HG03045 (cell line): Measurements from ENCODE around the gene CDK9.
"Not testable (repeated sequence)": the region's sequence is repeated elsewhere in the genome, so short reads cannot be mapped to it uniquely, and the experiment has no call there.

Experiments used
- ATAC-seq: cut with Tn5 transposase; IDR thresholded peaks from one replicate; pipeline ENCODE4 v1.9.1; 2021; ENCODE audit warnings: mild to moderate bottlenecking, moderate library complexity; ENCODE audit not compliant: unreplicated experiment

CDK9 gene

DNA sequence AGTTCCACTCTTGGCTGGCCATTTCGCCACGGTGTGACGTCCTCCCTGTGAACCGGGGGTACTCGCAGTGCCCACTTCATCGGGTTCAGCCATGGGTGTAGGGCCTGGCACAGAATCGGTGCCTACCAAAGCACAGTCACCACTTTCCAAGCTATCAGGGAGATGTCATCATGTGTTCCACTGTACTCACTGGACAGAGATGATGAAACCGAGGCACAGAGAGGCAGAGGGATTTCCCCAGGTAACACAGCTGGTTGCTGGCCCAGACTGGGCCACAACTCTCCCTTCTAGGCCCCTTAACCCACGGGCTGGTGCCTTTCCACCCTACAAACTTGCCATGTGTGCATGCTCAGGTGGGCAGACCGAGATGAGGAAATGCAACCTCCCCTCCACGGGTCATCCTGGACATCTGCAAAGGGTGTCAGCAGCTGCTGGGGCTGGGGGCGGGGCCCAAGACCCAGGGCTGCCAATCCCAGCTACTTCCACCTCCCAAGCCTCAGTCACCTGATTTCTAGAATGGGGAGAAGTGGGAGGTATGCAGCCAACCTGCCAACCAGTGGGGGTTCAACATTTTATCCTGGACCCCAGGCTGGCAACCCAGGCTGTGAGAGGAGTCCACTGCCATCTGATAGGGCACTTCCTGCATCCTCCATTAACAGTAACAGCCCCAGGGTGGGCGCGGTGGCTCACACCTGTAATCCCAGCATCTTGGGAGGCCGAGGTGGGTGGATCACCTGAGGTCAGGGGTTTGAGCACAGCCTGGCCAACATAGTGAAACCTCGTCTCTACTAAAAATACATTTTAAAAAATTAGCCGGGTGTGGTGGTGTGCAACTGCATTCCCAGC is 6.5 kb upstream of the CDK9 start:
- ATAC-seq, result peak; percentile 48

DNA sequence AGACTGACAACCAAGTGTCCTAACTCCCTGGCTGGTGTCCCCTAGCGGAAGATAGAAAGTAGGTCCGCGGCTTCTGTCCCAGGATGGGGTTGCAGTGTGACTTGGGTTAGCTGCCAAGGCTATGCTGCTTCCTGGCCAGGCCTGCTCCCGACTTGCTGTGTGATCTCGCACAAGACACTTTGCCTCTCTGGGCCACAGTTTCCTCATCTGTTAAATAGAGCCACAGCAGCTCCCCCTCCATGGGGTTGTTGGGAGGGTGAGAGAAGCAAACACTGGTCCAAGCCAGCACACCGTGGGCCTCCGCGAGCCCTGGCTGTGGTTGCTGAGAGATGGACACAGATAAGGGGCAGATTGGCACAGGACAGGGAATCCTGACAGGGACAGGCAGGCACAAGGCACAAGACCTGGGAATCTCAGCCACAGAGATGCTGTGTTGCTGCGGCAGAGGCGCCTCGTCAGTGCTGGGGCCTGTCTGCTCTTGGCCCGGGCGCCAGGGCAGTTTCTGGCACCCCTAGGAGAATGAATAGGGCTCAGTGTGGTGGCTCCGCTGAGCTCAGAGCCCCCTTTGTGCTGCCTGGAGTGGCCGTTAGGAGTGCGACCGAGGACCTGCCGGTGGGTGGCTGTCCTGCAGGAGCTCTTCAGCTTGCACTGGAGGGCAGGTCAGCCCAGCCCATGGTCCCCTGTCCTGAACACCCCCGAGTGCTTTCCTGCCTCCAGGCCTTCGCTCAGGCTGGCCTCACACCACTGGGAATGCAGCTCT is 5.5 kb upstream of the CDK9 start:
- no peak for ATAC-seq

DNA sequence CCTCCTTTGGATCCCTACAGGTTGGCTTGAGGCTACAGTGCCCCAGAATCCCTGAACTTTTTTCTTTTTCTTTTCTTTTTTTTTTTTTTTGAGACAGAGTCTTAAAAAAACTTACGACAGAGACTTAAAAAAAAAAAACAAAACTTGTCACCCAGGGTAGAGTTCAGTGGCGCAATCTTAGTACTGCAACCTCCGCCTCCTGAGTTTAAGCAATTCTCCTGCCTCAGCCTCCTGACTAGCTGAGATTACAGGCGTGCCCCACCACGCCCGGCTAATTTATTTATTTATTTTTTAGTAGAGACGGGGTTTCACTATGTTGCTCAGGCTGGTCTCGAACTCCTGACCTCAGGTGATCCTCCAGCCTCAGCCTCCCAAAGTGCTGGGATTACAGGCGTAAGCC is 4.9 kb upstream of the CDK9 start:
- not testable (repeated sequence) for ATAC-seq

DNA sequence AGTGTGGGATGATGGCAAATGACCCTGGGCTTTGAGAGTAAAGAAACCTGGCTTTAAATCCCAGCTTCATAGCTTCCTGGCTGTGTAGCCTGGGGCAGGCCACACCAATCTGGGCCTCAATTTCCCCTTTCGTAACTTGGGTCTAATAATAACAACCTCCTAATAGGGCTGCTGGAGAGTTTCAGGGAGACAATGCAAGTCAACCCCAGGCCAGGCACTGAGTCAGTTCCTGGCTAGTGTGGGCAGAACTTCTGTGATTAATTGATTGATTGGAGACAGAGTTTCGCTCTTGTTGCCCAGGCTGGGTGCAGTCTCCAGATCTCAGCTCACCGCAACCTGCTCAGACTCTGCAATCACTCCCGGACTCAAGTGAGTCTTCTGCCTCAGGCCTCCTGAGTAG is 4.0 kb upstream of the CDK9 start:
- no peak for ATAC-seq

DNA sequence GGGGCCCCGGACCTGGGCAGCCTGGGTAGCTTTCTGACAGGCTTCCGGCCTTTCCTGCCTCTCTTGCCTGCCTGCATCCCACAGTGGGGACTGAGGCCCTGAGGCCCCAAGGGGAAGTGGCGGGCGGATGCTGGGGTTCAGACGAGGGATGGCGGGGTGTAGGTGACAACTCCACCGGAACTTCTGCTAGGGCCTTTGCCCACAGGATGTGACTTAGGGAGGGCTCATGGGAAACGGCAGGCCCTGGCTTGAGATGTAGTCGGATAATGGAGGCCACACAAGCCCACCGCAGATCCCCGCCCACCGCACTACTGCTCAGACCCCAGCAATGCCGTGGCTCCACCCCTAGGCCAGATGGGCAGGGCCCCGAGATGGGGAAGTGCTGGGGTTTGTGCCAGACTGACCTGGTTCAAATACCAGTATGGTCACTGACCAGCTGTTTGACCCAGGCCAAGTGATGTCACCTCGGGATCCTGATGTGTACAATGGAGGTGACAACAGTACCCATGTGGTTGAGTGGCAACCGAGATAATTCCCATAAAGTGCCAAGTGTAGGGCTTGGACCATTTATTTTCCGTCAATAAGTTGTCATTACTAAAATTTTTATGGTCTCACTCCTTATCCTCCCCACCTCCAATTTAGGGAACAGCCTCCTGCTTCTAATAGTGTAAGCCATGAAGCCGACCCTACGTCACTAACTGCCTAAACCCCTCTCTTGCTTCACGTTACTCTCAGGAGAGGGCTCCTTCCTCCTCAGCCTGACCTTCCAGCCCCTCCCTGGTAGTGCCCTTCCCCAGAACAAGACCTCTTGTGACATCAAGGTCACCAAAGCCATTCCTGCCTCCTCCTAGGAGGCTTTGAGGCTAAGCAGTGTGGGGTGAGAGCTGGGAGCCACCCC is 2.5 kb upstream of the CDK9 start:
- ATAC-seq, result no peak

DNA sequence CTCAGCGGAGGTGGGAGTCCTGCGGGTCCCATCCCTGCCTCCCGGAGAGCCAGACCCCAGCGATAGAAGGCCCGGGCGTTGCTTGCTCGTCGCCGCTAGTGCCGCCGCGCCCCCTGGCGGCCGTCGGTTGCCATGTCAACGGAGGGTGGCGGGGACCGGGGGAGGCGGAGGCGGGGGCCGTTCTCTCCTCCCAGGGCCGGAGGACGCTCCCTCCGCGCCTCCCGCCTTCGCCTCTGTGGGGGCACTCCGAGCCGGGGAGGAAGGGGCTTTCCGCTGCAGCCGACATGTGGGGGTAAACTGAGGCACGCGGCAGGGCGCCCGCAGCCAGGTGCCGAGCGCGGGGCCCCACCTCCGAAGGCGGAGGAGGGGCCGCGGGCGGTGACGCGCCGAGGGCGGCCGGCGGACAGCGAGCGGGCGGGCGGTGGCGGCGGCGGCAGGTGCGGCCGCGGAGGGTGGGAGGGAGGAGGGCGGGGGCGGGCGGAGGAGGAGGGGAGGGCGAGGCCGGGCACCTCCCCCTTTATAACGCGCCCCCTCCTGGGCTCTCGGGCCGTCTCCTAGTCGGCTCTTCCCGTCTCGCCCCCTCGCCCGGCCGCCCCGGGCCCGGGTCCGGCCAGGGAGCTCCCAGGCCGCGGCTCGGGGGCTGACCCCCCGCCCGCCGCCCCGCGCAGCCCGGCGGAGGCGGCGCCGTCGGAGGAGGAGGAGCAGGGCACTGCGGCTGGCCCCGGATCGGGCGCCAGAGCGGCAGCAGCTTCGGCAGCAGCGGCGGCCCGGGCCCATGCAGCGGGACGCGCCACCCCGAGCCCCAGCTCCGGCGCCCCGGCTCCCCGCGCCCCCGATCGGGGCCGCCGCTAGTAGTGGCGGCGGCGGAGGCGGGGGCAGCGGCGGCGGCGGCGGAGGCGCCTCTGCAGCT is 556 bp upstream of the CDK9 start:
- ATAC-seq, result peak; percentile 51

DNA sequence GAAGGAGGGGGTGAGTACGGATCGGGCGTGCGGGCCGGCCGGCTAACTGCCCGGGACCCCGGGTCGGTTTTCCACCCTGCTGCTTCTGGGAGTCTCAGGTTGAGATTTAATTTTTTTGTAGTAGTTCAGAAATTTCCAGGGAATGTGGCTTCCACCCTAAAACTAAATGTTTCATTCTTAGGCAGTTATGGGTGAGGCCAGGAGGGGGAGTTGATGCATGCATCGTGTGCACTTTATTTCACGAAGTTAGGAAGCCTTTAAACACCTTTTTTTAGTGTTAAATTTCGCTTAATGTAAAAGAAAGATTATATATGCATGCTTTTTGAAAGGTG is 905 bp downstream of the CDK9 start:
- no peak for ATAC-seq

DNA sequence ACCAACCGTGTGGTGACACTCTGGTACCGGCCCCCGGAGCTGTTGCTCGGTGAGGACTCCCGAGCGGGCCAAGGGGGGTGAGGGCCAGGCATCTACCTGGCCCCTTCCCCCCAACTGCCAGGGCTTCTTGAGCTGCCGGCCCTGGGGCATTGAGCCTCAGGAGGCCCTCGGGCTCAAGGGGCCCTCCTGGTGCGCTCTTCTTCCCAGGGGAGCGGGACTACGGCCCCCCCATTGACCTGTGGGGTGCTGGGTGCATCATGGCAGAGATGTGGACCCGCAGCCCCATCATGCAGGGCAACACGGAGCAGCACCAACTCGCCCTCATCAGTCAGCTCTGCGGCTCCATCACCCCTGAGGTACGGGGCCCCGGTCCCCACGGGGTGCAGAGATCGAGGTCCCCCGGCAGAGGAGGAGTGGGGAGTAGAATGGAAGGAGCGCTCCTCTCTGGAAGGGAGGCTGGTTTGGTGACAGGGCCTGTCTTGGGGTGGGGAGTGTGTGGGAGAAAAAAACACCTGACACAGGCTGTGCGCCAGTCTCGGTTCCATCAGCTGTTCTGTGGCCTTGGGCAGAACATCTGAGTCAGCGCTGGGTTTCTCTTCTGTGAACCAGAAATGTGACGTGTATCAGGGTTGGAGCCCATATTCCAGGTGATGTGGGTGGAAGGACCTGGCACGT is 2.6 kb downstream of the CDK9 start:
- no peak for ATAC-seq

DNA sequence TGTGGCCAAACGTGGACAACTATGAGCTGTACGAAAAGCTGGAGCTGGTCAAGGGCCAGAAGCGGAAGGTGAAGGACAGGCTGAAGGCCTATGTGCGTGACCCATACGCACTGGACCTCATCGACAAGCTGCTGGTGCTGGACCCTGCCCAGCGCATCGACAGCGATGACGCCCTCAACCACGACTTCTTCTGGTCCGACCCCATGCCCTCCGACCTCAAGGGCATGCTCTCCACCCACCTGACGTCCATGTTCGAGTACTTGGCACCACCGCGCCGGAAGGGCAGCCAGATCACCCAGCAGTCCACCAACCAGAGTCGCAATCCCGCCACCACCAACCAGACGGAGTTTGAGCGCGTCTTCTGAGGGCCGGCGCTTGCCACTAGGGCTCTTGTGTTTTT is 3.3 kb downstream of the CDK9 start:
- no peak for ATAC-seq

DNA sequence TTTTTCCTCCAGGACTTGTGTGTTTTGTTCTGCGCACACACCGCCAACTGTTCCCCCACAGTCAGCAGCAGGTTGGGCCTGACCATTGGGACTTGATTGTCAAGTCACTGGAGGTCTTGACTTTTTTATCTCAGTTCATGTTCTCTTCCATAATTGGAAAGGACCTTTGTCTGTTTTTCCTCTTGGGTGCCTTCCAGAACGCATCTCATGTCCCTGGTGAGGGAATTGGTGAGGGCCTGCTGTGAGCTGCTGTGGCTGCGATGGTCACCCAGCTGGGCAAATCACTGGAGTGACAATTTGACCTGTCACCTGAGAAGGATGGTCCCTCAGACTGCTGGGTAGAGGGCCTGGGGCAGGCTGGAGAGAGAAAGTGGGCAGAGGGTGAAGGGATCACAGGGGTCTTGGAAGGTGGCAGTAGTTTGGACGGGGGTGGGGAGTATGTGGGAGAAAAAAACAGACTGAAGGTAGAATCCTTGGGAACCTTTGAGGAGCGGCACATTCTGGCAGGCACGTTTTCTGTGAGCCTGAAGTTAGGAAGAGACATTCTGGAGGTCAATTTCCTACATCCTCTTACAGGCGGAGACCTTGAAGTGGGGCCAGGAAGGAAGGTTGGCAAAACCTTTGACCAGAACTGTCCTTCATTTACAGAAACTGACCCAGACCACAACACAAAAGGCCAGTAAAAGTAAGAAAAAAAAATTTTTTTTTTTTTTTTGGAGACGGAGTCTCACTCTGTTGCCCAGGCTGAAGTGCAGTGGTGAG is 4.4 kb downstream of the CDK9 start:
- no peak for ATAC-seq

DNA sequence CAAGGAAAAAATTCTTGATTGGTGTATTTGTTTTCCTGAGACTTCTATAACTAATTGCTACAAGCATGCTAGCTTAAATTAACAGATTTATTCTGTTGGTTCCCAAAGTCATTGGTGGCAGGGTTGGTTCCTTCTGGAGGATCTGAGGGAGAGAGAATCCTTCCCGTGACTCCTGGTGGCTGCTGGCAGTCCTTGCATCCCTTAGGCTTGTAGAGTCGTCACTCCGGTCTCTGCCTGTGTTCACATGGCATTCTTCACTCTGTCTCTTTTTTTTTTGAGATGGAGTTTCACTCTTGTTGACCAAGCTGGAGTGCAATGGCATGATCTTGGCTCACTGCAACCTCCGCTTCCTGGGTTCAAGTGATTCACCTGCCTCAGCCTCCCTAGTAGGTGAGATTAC is 5.3 kb downstream of the CDK9 start:
- ATAC-seq, result no peak

DNA sequence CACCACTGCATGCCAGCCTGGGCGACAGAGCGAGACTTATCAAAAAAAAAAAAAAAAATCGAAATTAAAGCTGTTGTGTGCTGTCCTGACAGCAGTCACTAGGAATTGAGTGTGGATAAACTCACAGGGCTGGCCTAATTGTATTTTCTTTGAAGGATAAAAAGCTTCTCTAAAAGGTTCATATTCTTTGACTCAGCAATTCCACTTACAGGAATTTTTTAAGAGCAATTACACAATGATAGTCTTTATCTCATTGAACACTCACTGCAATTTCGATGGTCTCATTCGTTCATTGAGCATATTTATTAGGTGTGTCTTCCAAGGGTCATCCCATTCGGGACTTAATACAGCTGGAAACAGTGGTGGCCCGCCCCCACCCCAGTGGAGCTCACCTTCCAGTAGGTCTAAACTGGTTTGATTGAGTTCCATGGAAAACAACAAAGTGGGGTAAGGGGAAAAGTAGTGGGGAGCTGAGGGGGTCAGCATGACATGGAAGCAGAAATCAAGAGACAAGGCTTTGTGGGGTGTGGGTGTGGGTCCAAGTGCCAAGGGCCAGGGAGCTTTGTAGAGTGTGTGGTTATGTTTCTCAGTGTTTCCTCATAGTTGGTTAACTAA is 6.7 kb downstream of the CDK9 start:
- no peak for ATAC-seq

DNA sequence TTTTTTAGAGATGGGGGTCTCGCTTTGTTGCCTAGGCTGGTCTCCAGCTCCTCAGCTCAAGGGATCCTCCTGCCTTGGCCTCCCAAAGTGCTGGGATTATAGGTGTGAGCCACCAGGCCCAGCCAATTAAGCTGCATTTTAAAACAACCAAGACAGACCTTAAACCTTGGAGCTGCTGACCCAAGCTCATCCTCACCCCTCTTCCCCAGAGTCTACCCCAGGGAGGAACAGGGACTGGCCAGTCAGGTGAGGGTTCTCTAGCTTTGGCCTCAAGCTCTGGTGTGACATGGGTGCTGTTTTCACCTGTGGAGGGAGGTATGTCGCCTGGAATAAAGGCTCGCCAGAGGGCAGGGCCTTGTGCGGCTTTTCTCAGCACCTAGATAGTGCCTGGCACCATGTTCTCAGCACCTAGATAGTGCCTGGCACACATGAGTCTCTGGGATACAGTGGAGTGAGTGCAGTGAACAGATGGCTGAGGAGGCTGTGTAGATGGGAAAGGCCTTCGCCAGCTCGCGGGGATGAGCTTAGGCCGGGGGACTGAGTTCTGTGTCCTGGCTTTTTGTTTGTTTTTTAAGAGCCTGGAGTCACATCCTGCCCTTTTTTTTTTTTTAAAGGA is 7.4 kb downstream of the CDK9 start:
- no peak for ATAC-seq

DNA sequence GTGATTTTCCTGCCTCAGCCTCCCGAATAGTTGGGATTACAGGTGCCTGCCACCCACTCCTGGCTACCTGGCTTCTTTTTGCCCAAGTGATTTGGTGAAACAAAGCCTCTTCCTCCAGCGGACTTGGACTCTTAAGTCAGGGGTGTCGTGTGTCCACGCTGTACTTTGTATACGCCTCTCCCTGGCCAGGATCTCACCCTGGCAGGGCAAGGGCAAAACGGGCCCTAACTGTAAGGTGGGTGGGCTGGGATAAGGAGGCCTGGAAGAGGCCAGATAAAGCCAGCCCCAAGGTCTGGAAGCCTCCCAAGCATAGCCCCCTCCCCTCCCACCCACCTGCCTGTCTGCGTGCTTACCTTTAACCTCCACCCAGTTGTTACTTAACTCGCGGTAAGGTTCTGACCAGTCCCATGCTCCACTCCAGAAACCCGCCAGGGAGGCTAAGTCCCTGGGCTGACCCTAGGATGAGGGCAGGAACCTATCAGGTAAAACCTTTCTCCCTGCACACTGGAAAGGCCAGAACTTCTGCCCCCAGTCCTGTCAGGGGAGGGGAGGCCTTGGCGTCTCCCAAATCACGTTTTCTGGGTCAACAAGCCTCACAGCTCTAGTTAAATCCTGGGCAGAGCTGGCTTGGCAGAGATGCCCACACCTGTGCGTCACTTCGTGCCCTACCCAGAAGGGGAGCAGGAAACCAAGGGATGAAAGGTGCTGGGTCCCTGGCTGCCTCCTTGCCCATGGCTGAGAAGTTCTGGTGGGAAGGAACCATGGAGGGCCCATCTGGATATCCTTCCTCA is 8.4 kb downstream of the CDK9 start:
- ATAC-seq, result no peak

DNA sequence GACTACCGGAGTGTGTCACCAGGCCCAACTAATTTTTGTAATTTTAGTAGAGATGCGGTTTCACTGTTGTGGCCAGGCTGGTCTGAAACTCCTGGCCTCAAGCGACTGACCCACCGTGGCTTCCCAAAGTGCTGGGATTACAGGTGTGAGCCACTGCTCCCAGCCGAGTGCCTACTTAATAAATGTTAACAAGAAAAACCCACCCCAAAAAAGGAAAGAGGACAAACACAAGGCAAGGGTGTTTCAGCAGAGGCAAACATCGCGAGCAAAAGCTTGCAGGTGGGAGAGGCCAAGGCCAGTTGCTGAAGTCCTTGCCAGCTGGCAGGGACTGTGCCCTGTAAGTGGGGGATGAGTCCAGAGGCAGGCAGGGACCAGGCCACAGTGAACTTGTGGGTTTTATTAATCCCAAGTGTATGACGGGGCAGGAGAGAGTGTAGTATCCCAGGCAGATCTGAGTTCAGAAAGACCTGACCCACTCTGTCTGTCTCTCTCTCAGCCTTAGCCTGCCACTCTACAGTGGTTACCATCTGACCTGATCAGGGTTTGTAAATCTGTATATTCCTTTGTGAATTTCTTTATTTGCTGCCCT is 10.5 kb downstream of the CDK9 start:
- ATAC-seq, result no peak

DNA sequence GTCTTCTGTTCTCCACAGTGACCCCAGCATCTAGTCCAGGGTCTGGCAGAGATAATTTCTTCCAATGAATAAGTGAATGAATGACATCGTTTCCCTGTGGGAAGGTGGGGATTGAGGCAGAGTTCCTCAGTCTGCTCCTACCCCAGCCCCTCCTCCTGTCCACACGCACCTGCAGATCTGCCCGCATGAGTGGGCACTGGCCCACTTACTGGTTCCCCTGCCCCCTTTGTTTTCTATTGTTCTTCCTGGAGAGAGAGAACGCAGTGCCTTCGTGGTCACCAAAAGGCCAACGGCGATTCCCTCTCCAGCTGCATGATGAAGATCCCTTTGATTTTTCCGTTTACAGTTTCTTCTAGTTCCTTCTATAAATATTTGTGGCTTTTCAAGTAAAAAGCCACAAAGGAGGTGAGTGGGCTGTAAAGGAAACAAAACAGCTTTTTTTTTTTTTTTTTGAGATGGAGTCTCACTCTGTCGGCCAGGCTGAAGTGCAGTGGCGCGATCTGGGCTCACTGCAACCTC is 11.1 kb downstream of the CDK9 start:
- no peak for ATAC-seq
